PFSK-1 (cell line): ENCODE results near the gene ACSF3.

ENCODE experiments used
- FOXP2 ChIP-seq: optimal IDR thresholded peaks from 2 replicates; pipeline ENCODE3; 2011; ENCODE audit warnings: borderline replicate concordance, control low read depth, inconsistent platforms; ENCODE audit not compliant: insufficient read depth; ENCODE audit errors: extremely low read length, extremely low read depth
- POLR2AphosphoS5 ChIP-seq: IDR thresholded peaks from 2 replicates; pipeline ENCODE4 v1.6.1; 2012; ENCODE audit warnings: low read depth, mild to moderate bottlenecking, control low read depth, low read length, moderate library complexity
- REST ChIP-seq, 2 experiments: IDR thresholded peaks; 2 replicates each; pipeline versions ENCODE4 v1.6.1 to v1.8.0; 2011 to 2012; ENCODE audit warnings: low read depth in 2 of 2, low read length in 2 of 2, control low read depth in 1 of 2, inconsistent platforms in 1 of 2, mild to moderate bottlenecking in 1 of 2, moderate library complexity in 1 of 2; ENCODE audit not compliant: insufficient read depth in 1 of 2
- SIN3A ChIP-seq: IDR thresholded peaks from 2 replicates; pipeline ENCODE4 v1.6.1; 2012; ENCODE audit warnings: mild to moderate bottlenecking, low read length, moderate library complexity, borderline replicate concordance; ENCODE audit not compliant: insufficient read depth
- TAF1 ChIP-seq: IDR thresholded peaks from 2 replicates; pipeline ENCODE4 v1.6.1; 2012; ENCODE audit warnings: low read length, control low read depth, borderline replicate concordance; ENCODE audit not compliant: insufficient read depth

The ACSF3 gene

GRCh38 chr16:89102041-89102471 lies 8.4 kb downstream of the ACSF3 start:
- TF ChIP-seq POLR2AphosphoS5: no peak
- no peak for TF ChIP-seq TAF1
- TF ChIP-seq FOXP2: no peak
- no peak for TF ChIP-seq REST (IDR thresholded peaks at IDR 0.05; ENCODE audit: insufficient read depth in 1 of 2, low read depth in 2 of 2, low read length in 2 of 2)
- TF ChIP-seq SIN3A: no peak

- TF ChIP-seq REST (IDR thresholded peaks at IDR 0.05; ENCODE audit: insufficient read depth in 1 of 2, low read depth in 2 of 2, low read length in 2 of 2): no peak
Measured at GRCh38 chr16:89102481-89103073, 8.9 kb downstream of the ACSF3 start.

DNA sequence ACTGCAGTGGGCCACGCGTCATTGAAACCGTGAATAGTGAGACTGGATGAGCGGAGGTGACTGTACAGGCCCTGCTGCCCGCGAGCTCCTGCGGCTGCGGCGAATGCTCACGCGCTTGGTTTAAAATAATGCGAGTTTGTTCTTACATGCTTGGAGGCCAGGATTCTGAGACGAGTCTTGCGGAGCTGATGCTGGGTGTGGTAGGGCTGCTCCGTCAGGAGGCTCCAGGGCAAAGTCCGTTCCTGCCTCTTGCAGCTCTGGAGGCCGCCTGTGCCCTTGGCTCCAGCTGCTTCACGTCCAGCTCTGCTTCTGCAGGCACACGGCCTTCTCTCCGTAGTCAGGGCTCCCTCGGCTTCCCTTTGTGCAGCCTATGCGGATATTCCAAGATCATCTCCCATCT lies 9.5 kb downstream of the ACSF3 start:
- TF ChIP-seq POLR2AphosphoS5: no peak
- TF ChIP-seq FOXP2: no peak
- TF ChIP-seq REST (IDR thresholded peaks at IDR 0.05; ENCODE audit: insufficient read depth in 1 of 2, low read depth in 2 of 2, low read length in 2 of 2): no peak
- no peak for TF ChIP-seq TAF1
- no peak for TF ChIP-seq SIN3A

DNA sequence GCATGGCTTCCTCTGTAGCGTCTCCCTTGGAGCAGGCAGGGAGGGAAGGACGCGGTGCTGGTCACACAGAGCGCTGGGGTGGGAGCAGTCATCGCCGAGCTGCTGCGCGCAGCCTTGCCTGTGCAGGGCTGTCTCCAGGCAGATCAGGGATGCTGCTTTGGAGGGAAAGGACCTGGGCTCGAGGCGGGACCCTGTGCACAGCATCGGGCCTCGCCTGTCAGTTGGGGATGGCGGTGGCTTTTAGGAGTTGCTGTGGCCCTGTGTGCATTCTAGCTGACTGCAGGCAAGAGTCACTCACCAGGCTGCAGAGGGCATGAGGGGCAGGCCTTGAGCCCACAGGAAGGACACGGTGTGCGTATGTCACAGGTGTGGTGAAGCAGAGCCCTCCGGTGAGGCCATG lies 10.1 kb downstream of the ACSF3 start:
- TF ChIP-seq REST (IDR thresholded peaks at IDR 0.05; ENCODE audit: insufficient read depth in 1 of 2, low read depth in 2 of 2, low read length in 2 of 2) (no peak), SIN3A (no peak), FOXP2 (no peak), POLR2AphosphoS5 (no peak), TAF1 (no peak)

- no peak for TF ChIP-seq FOXP2
Measured at GRCh38 chr16:89104303-89104702, 10.7 kb downstream of the ACSF3 start.
